NCI-H1436 treated with DMSO at 0.1 percent for 48 hours (cell line): Measurements from ENCODE around the gene ZNF638.
"Not testable (repeated sequence)": the region's sequence is repeated elsewhere in the genome, so short reads cannot be mapped to it uniquely, and the experiment has no call there.

Experiments
- DNase-seq: peaks from one replicate; lab custom pipeline; 2025; lab: John Stamatoyannopoulos, UW

The ZNF638 gene

GRCh38 chr2:71331581-71332434 lies at the start of gene ZNF638:
Gene ZNF638, plus strand, starts transcription at chr2:71331782. Its CDS starts 17,173 bp downstream, at chr2:71348955.
- peak; percentile 40 for DNase-seq

GRCh38 chr2:71281950-71282349 lies 49.6 kb upstream of the ZNF638 start:
- DNase-seq: no peak

- DNase-seq: no peak
These were observed 49.1 kb upstream of the ZNF638 start for GRCh38 chr2:71282493-71282892.

GRCh38 chr2:71283131-71283530 lies 48.5 kb upstream of the ZNF638 start:
- no peak for DNase-seq

GRCh38 chr2:71285706-71286105 lies 45.9 kb upstream of the ZNF638 start:
- DNase-seq: no peak

GRCh38 chr2:71291398-71291797 lies 40.2 kb upstream of the ZNF638 start:
- DNase-seq: no peak

GRCh38 chr2:71292159-71292558 lies 39.4 kb upstream of the ZNF638 start:
- DNase-seq: no peak

- no peak for DNase-seq
These were observed 32.7 kb upstream of the ZNF638 start for GRCh38 chr2:71298914-71299313.

GRCh38 chr2:71299507-71299906 lies 32.1 kb upstream of the ZNF638 start:
- no peak for DNase-seq

- no peak for DNase-seq
These were observed 27.7 kb upstream of the ZNF638 start for GRCh38 chr2:71303849-71304248.

- DNase-seq: no peak
These were observed 24.8 kb upstream of the ZNF638 start for GRCh38 chr2:71306762-71307161.

GRCh38 chr2:71313016-71313766 lies 18.4 kb upstream of the ZNF638 start:
- no peak for DNase-seq

- DNase-seq: no peak
These were observed 14.5 kb upstream of the ZNF638 start for GRCh38 chr2:71317060-71317459.

GRCh38 chr2:71317900-71318299 lies 13.7 kb upstream of the ZNF638 start:
- not testable (repeated sequence) for DNase-seq

- no peak for DNase-seq
These were observed 8.2 kb upstream of the ZNF638 start for GRCh38 chr2:71323386-71323785.

- no peak for DNase-seq
These were observed 4.6 kb upstream of the ZNF638 start for GRCh38 chr2:71326968-71327367.

GRCh38 chr2:71327916-71328315 lies 3.7 kb upstream of the ZNF638 start:
- DNase-seq: no peak

GRCh38 chr2:71330155-71330554 lies 1.4 kb upstream of the ZNF638 start:
- no peak for DNase-seq

GRCh38 chr2:71330585-71331330 lies 824 bp upstream of the ZNF638 start:
- DNase-seq: no peak

- DNase-seq: not testable (repeated sequence)
These were observed 326 bp upstream of the ZNF638 start for GRCh38 chr2:71331331-71331580.

- no peak for DNase-seq
These were observed 834 bp downstream of the ZNF638 start for GRCh38 chr2:71332435-71332796.

- no peak for DNase-seq
These were observed 2.0 kb downstream of the ZNF638 start for GRCh38 chr2:71333619-71334018.

- no peak for DNase-seq
These were observed 4.8 kb downstream of the ZNF638 start for GRCh38 chr2:71336384-71336783.
